Breast epithelium (tissue), 3 donors: ENCODE measurements around the gene ABCA13.

Experiments
- CTCF ChIP-seq, 3 donors: fragments of 450-650 bp; IDR thresholded peaks; one replicate each; pipeline ENCODE4 v1.5.1; 2016 to 2017; ENCODE audit warnings: antibody characterized with exemption in 3 of 3, mild to moderate bottlenecking in 3 of 3, moderate library complexity in 3 of 3
- POLR2A ChIP-seq: fragments of 450-650 bp; IDR thresholded peaks from one replicate; pipeline ENCODE4 v1.6.1; 2016; ENCODE audit warnings: antibody characterized with exemption, mild to moderate bottlenecking, moderate library complexity

DNA sequence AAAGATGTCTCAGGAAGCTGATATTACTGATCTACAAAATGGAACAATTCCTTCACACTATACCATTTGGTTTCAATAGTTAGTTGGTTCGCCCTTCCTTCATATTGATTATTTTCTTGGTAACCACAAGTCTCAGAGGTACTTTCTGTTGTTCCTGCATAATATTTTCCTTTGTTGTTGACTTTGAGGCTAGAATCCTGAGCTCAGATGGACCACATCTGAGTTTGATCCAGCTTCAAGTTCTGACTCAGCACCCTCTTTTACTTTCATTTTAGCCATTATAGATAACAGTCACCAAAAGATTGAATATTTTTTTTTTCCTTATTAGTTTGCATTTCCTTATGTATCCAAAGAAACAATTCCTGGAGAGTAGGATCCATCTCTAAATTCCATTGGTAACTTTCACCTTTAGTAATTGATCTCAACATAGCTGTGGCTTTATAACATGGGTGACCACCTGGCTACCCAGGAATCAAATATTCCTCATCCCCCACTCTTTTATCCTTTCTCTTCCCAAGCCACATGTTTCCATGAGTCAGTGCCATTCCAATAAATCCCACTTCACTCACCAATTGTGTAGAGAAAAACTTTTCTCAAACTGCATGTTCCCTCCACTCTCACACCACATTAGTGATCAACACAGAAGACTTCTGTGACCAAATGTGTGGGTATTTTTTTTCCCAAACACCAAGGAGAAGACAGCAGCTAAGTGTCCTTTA is 9.7 kb upstream of the ABCA13 start:
- no peak for TF ChIP-seq CTCF (IDR thresholded peaks at IDR 0.05)
- no peak for TF ChIP-seq POLR2A
